Trophoblast cell (in vitro differentiated cells and primary cell): Measurements from ENCODE around the gene CD2AP.

Experiments used
- DNase-seq, 2 donors: peaks; one replicate each; pipeline ENCODE4 v3.0.0-alpha.2; 2016
- H2AFZ ChIP-seq: 2 replicates; pipeline ENCODE4 v1.6.1; 2013; ENCODE audit warnings: low read length, moderate library complexity, mild to moderate bottlenecking; ENCODE audit not compliant: insufficient read depth, poor library complexity
- H2AK5ac ChIP-seq: 2 replicates; pipeline ENCODE4 v1.6.1; 2013; ENCODE audit warnings: mild to moderate bottlenecking, low read length
- H2BK120ac ChIP-seq: 2 replicates; pipeline ENCODE4 v1.6.1; 2013; ENCODE audit warnings: low read length, mild to moderate bottlenecking, moderate library complexity; ENCODE audit not compliant: insufficient read depth, poor library complexity
- H2BK12ac ChIP-seq: 2 replicates; pipeline ENCODE4 v1.6.1; 2013; ENCODE audit warnings: mild to moderate bottlenecking, low read length, moderate library complexity
- H2BK5ac ChIP-seq: 2 replicates; pipeline ENCODE4 v1.6.1; 2013; ENCODE audit warnings: low read length, low read depth, moderate library complexity, mild to moderate bottlenecking; ENCODE audit not compliant: poor library complexity
- H3K14ac ChIP-seq: 2 replicates; pipeline ENCODE4 v1.6.1; 2013; ENCODE audit warnings: mild to moderate bottlenecking, low read length
- H3K18ac ChIP-seq: 2 replicates; pipeline ENCODE4 v1.6.1; 2013; ENCODE audit warnings: mild to moderate bottlenecking, low read length
- H3K23ac ChIP-seq: 2 replicates; pipeline ENCODE4 v1.6.1; 2013; ENCODE audit warnings: low read length
- H3K27ac ChIP-seq: 2 replicates; pipeline ENCODE4 v1.5.1; 2013; ENCODE audit warnings: low read depth, mild to moderate bottlenecking, inconsistent platforms, low read length, moderate library complexity
- H3K27me3 ChIP-seq: 2 replicates; pipeline ENCODE4 v1.6.1; 2013; ENCODE audit warnings: inconsistent platforms, mild to moderate bottlenecking, low read length, moderate library complexity; ENCODE audit not compliant: insufficient read depth
- H3K36me3 ChIP-seq, 2 experiments: 1 replicate in 1 of 2; 2 replicates in 1 of 2; pipeline ENCODE4 v1.6.1; 2013; ENCODE audit warnings: low read length in 2 of 2, mild to moderate bottlenecking in 2 of 2, moderate library complexity in 1 of 2; ENCODE audit not compliant: insufficient read depth in 2 of 2, control insufficient read depth in 1 of 2
- H3K4ac ChIP-seq: 2 replicates; pipeline ENCODE4 v1.6.1; 2013; ENCODE audit warnings: low read depth, mild to moderate bottlenecking, low read length, moderate library complexity
- H3K4me1 ChIP-seq, 2 experiments: 1 replicate in 1 of 2; 2 replicates in 1 of 2; pipeline ENCODE4 v1.6.1; 2013; ENCODE audit warnings: low read length in 2 of 2, mild to moderate bottlenecking in 2 of 2, moderate library complexity in 1 of 2; ENCODE audit not compliant: insufficient read depth in 2 of 2, control insufficient read depth in 1 of 2
- H3K4me2 ChIP-seq: 2 replicates; pipeline ENCODE4 v1.6.1; 2013; ENCODE audit warnings: inconsistent platforms, mild to moderate bottlenecking, low read length, moderate library complexity
- H3K4me3 ChIP-seq: 2 replicates; pipeline ENCODE4 v1.5.1; 2013; ENCODE audit warnings: mild to moderate bottlenecking, low read depth, low read length, inconsistent platforms
- H3K79me1 ChIP-seq: one replicate; pipeline ENCODE4 v1.6.1; 2013; ENCODE audit warnings: low read length
- H3K79me2 ChIP-seq: 2 replicates; pipeline ENCODE4 v1.6.1; 2013; ENCODE audit warnings: low read length, mild to moderate bottlenecking; ENCODE audit not compliant: control insufficient read depth, insufficient read depth, poor library complexity
- H3K9ac ChIP-seq: 2 replicates; pipeline ENCODE4 v1.6.1; 2013; ENCODE audit warnings: mild to moderate bottlenecking, low read length
- H3K9me3 ChIP-seq: 2 replicates; pipeline ENCODE4 v1.6.1; 2013; ENCODE audit warnings: low read depth, mild to moderate bottlenecking, control low read depth, inconsistent platforms, low read length; ENCODE audit not compliant: insufficient read depth
- H4K12ac ChIP-seq: 2 replicates; pipeline ENCODE4 v1.6.1; 2013; ENCODE audit warnings: low read depth, mild to moderate bottlenecking, low read length, moderate library complexity
- H4K8ac ChIP-seq: 2 replicates; pipeline ENCODE4 v1.6.1; 2013; ENCODE audit warnings: low read depth, mild to moderate bottlenecking, low read length, moderate library complexity
- H4K91ac ChIP-seq: one replicate; pipeline ENCODE4 v1.6.1; 2013; ENCODE audit warnings: low read depth, mild to moderate bottlenecking, low read length, moderate library complexity
- WGBS: extraction: QIAGEN DNeasy Blood & Tissue Kit; methylation state at CpG from one replicate; pipeline ENCODE4 v1.1.7; 2013; ENCODE audit warnings: missing lambda C conversion rate; ENCODE audit not compliant: insufficient read length, insufficient coverage; ENCODE audit errors: extremely low coverage; 5-methylcytosine and 5-hydroxymethylcytosine counted together

The CD2AP gene

GRCh38 chr6:47434372-47435253 is 43.0 kb upstream of the CD2AP start:
- no peaks in the 10 kb centered on the region for H3K27me3 ChIP-seq
- no peak overlapping the region for H2BK12ac ChIP-seq
- H2BK5ac ChIP-seq: no peak overlapping the region
- H4K12ac ChIP-seq: no peak overlapping the region
- no peaks in the 10 kb centered on the region for H3K79me1 ChIP-seq
- H3K23ac ChIP-seq: no peak overlapping the region
- no peak overlapping the region for H2BK120ac ChIP-seq
- H3K79me2 ChIP-seq: no peaks in the 10 kb centered on the region
- no peak overlapping the region for H2AFZ ChIP-seq
- H3K36me3 ChIP-seq: no peaks in the 10 kb centered on the region
- no peak overlapping the region for H3K4me2 ChIP-seq
- no peak overlapping the region for H3K14ac ChIP-seq
- no peak overlapping the region for H3K18ac ChIP-seq
- no CpG with 5 or more reads among the region's 2 CpGs for WGBS
- no peak for DNase-seq
- no peak overlapping the region for H4K8ac ChIP-seq
- no peak overlapping the region for H4K91ac ChIP-seq
- H3K4me1 ChIP-seq: peaks cover 0 to 3% of the 10 kb centered on the region in 2 experiments
- no peak overlapping the region for H3K4me3 ChIP-seq
- no peaks in the 10 kb centered on the region for H3K9me3 ChIP-seq
- no peak overlapping the region for H2AK5ac ChIP-seq
- H3K4ac ChIP-seq: no peak overlapping the region
- no peak overlapping the region for H3K9ac ChIP-seq
- no peak overlapping the region for H3K27ac ChIP-seq

- Histone ChIP-seq H3K79me1 (no peaks in the 10 kb centered on the region), H3K79me2 (no peaks in the 10 kb centered on the region), H2BK12ac (no peak overlapping the region), H4K91ac (no peak overlapping the region), H3K4me3 (no peak overlapping the region), H4K12ac (no peak overlapping the region), H3K4ac (no peak overlapping the region), H3K18ac (no peak overlapping the region), H3K4me2 (no peak overlapping the region), H3K23ac (no peak overlapping the region), H2BK120ac (no peak overlapping the region), H3K27ac (no peak overlapping the region), H2AK5ac (no peak overlapping the region), H2BK5ac (no peak overlapping the region), H2AFZ (no peak overlapping the region), H3K9me3 (no peaks in the 10 kb centered on the region), H4K8ac (no peak overlapping the region), H3K36me3 (no peaks in the 10 kb centered on the region), H3K14ac (no peak overlapping the region), H3K27me3 (no peaks in the 10 kb centered on the region), H3K9ac (no peak overlapping the region), H3K4me1 (peaks cover 0 to 3% of the 10 kb centered on the region in 2 experiments)
- DNase-seq: no peak
- no CpG with 5 or more reads among the region's 2 CpGs for WGBS
Measured at GRCh38 chr6:47435254-47435612, 42.4 kb upstream of the CD2AP start.

GRCh38 chr6:47437592-47437991 is 40.0 kb upstream of the CD2AP start:
- no peak overlapping the region for H3K27ac ChIP-seq
- no CpG with 5 or more reads among the region's 4 CpGs for WGBS
- H3K27me3 ChIP-seq: no peaks in the 10 kb centered on the region
- no peaks in the 10 kb centered on the region for H3K79me2 ChIP-seq
- no peak overlapping the region for H2AFZ ChIP-seq
- no peak overlapping the region for H3K4ac ChIP-seq
- no peak overlapping the region for H2BK5ac ChIP-seq
- H4K8ac ChIP-seq: no peak overlapping the region
- no peak overlapping the region for H2AK5ac ChIP-seq
- no peak overlapping the region for H4K91ac ChIP-seq
- H2BK12ac ChIP-seq: no peak overlapping the region
- H3K4me2 ChIP-seq: no peak overlapping the region
- H2BK120ac ChIP-seq: no peak overlapping the region
- H3K23ac ChIP-seq: no peak overlapping the region
- no peaks in the 10 kb centered on the region for H3K36me3 ChIP-seq
- H4K12ac ChIP-seq: no peak overlapping the region
- H3K9ac ChIP-seq: no peak overlapping the region
- no peak for DNase-seq
- no peak overlapping the region for H3K14ac ChIP-seq
- peaks cover 0 to 3% of the 10 kb centered on the region in 2 experiments for H3K4me1 ChIP-seq
- no peak overlapping the region for H3K4me3 ChIP-seq
- no peak overlapping the region for H3K18ac ChIP-seq
- no peaks in the 10 kb centered on the region for H3K79me1 ChIP-seq
- H3K9me3 ChIP-seq: no peaks in the 10 kb centered on the region

- Histone ChIP-seq H3K9ac (no peak overlapping the region), H2BK5ac (no peak overlapping the region), H2AK5ac (no peak overlapping the region), H3K9me3 (no peaks in the 10 kb centered on the region), H4K91ac (no peak overlapping the region), H4K12ac (no peak overlapping the region), H3K79me2 (no peaks in the 10 kb centered on the region), H3K27ac (no peak overlapping the region), H3K4ac (no peak overlapping the region), H2BK120ac (no peak overlapping the region), H3K27me3 (no peaks in the 10 kb centered on the region), H3K23ac (no peak overlapping the region), H3K14ac (no peak overlapping the region), H4K8ac (no peak overlapping the region), H2BK12ac (no peak overlapping the region), H3K79me1 (no peaks in the 10 kb centered on the region), H3K4me3 (no peak overlapping the region), H2AFZ (no peak overlapping the region), H3K36me3 (no peaks in the 10 kb centered on the region), H3K4me2 (no peak overlapping the region), H3K4me1 (no peaks in the 10 kb centered on the region), H3K18ac (no peak overlapping the region)
- no CpG with 5 or more reads among the region's 8 CpGs for WGBS
- DNase-seq: no peak
Measured at GRCh38 chr6:47438481-47439347, 38.9 kb upstream of the CD2AP start.
